Testis (tissue), 3 donors: ENCODE results near the gene ESPNL. TPM values are rescaled to one million over a fixed set of nuclear protein-coding genes. Genes with fewer than 3 reads are reported as not detected.

Experiments used
- DNase-seq: peaks from one replicate; pipeline ENCODE4 v3.0.0-alpha.2; 2019
- H3K27ac ChIP-seq, 2 donors: fragments of 200-600 bp; sonication (generic); one replicate each; pipeline ENCODE4 v1.5.1; 2019
- H3K27me3 ChIP-seq: fragments of 200-600 bp; sonication (generic); one replicate; pipeline ENCODE4 v1.5.1; 2019
- H3K36me3 ChIP-seq: fragments of 200-600 bp; sonication (generic); one replicate; pipeline ENCODE4 v1.5.1; 2017; ENCODE audit warnings: low read depth; ENCODE audit errors: missing control alignments
- H3K4me1 ChIP-seq: fragments of 200-600 bp; sonication (generic); one replicate; pipeline ENCODE4 v1.5.1; 2019
- H3K4me3 ChIP-seq, 2 donors: fragments of 200-600 bp; sonication (generic); one replicate each; pipeline ENCODE4 v1.5.1; 2017 to 2019
- H3K9me3 ChIP-seq: fragments of 200-600 bp; sonication (generic); one replicate; pipeline ENCODE4 v1.5.1; 2017
- CTCF ChIP-seq, 3 experiments: fragments of 450-650 bp in 2 of 3; fragments of 200-600 bp in 1 of 3; sonication (generic) in 1 of 3; IDR thresholded peaks; one replicate each; pipeline ENCODE4 v1.5.1; 2016 to 2019; ENCODE audit warnings: antibody characterized with exemption in 3 of 3, mild to moderate bottlenecking in 2 of 3, moderate library complexity in 1 of 3
- POLR2A ChIP-seq: fragments of 450-650 bp; IDR thresholded peaks from one replicate; pipeline ENCODE4 v1.6.1; 2017; ENCODE audit warnings: antibody characterized with exemption, mild to moderate bottlenecking, moderate library complexity
- WGBS, 2 donors: methylation state at CpG; one replicate each; pipeline ENCODE4 v1.1.5; 2018; 5-methylcytosine and 5-hydroxymethylcytosine counted together
- intact Hi-C: fragments of 100-400 bp; cut with DNase I; formaldehyde crosslinking; loops from one replicate; pipeline ENCODE4 v1.15.1; 2023; ENCODE audit warnings: low total_unique reads
- polyA plus RNA-seq: library from polyadenylated mRNA; stranded (reverse); fragments of 350-450 nt; fragmentation: Illumina TruSeq; extraction: RNeasy Lipid Tissue Mini Kit (QIAGEN cat#74804); gene quantifications from one replicate; pipeline ENCODE4 v1.2.3, GENCODE V29; 2014; ENCODE audit warnings: low read depth, low replicate concordance; ENCODE audit not compliant: insufficient read depth
- total RNA-seq, 2 donors: library from RNA; depleted of rRNA; stranded (reverse); fragments of >200 nt; gene quantifications; one replicate each; pipeline ENCODE4 v1.2.3, GENCODE V29; 2016

Gene ESPNL
- total and polyA plus RNA-seq, 3 donors from 2014 or later: 2.1 to 7.5 (median 2.8) TPM

GRCh38 chr2:238162846-238163441 lies 62.8 kb downstream of the ESPNL start:
- Histone ChIP-seq H3K4me3 (no peak overlapping the region), H3K27me3 (no peaks in the 10 kb centered on the region), H3K9me3 (no peaks in the 10 kb centered on the region), H3K4me1 (peaks cover 8% of the 10 kb centered on the region), H3K36me3 (no peaks in the 10 kb centered on the region), H3K27ac (no peak overlapping the region)
- DNase-seq: no peak
- 30 to 69% methylated on average over 9 to 15 of the region's 15 CpGs for WGBS, 2 donors
- intact Hi-C loops: no loop called here
- TF ChIP-seq CTCF (IDR thresholded peaks at IDR 0.05) (no peak), POLR2A (no peak)

GRCh38 chr2:238163481-238164198 lies 63.5 kb downstream of the ESPNL start:
- intact Hi-C loops: no loop called here
- Histone ChIP-seq H3K27me3 (no peaks in the 10 kb centered on the region), H3K36me3 (no peaks in the 10 kb centered on the region), H3K4me1 (peaks cover 8% of the 10 kb centered on the region), H3K4me3 (peak overlapping the region in 1 of 2 donors; percentile 26), H3K27ac (no peak overlapping the region), H3K9me3 (no peaks in the 10 kb centered on the region)
- DNase-seq: peak; percentile 31
- no peak for TF ChIP-seq CTCF (IDR thresholded peaks at IDR 0.05)
- TF ChIP-seq POLR2A: no peak
- WGBS, 2 donors: 2 to 28% methylated on average over 5 to 63 of the region's 95 CpGs

- Histone ChIP-seq H3K27me3 (no peaks in the 10 kb centered on the region), H3K27ac (no peak overlapping the region), H3K4me1 (peaks cover 11% of the 10 kb centered on the region), H3K4me3 (no peak overlapping the region), H3K36me3 (no peaks in the 10 kb centered on the region), H3K9me3 (no peaks in the 10 kb centered on the region)
- TF ChIP-seq CTCF (IDR thresholded peaks at IDR 0.05) (no peak), POLR2A (no peak)
- DNase-seq: no peak
- intact Hi-C loops: no loop called here
- 75 to 83% methylated on average over 8 of the region's 8 CpGs for WGBS, 2 donors
These were observed 64.8 kb downstream of the ESPNL start for GRCh38 chr2:238164906-238165287.

- intact Hi-C loops: no loop called here
- Histone ChIP-seq H3K9me3 (no peaks in the 10 kb centered on the region), H3K4me1 (peaks cover 14% of the 10 kb centered on the region), H3K36me3 (no peaks in the 10 kb centered on the region), H3K4me3 (no peak overlapping the region), H3K27ac (no peak overlapping the region), H3K27me3 (no peaks in the 10 kb centered on the region)
- 88 to 94% methylated on average over 3 to 12 of the region's 12 CpGs for WGBS, 2 donors
- TF ChIP-seq POLR2A (no peak), CTCF (IDR thresholded peaks at IDR 0.05) (no peak)
- no peak for DNase-seq
These were observed 65.3 kb downstream of the ESPNL start for GRCh38 chr2:238165288-238165921.
